Brain microvascular endothelial cell (primary cell): ENCODE measurements around the gene NR2F2.

Experiments used
- DNase-seq: peaks from one replicate; pipeline ENCODE4 v3.0.0-alpha.2; 2020
- H3K27ac ChIP-seq: fragments of 250-450 bp; sonication (Bioruptor Pico); 2 replicates; pipeline ENCODE4 v1.5.1; 2020; ENCODE audit warnings: mild to moderate bottlenecking, moderate library complexity
- H3K27me3 ChIP-seq: fragments of 250-450 bp; sonication (Bioruptor Pico); replicated peaks from 2 replicates; pipeline ENCODE4 v1.5.1; 2020; ENCODE audit warnings: mild to moderate bottlenecking
- H3K36me3 ChIP-seq: fragments of 250-450 bp; sonication (Bioruptor Pico); replicated peaks from 2 replicates; pipeline ENCODE4 v1.5.1; 2020; ENCODE audit warnings: mild to moderate bottlenecking
- H3K4me3 ChIP-seq: 2 replicates; pipeline ENCODE4 v1.5.1; 2011; ENCODE audit warnings: low read depth, mild to moderate bottlenecking, control low read depth, low read length, moderate library complexity
- CTCF ChIP-seq: IDR thresholded peaks from 2 replicates; pipeline ENCODE4 v1.5.1; 2011; ENCODE audit warnings: low read depth, mild to moderate bottlenecking, moderate library complexity, low read length, control low read depth, inconsistent platforms; ENCODE audit errors: missing control alignments
- in situ Hi-C: cut with HindIII; loops from 2 replicates; pipeline ENCODE4 v1.10.0; 2017; ENCODE audit warnings: low sequenced_read_pairs, low pct_ligation_motif_present

The NR2F2 gene

GRCh38 chr15:96328181-96328876 is 2.2 kb upstream of the NR2F2 start:
- TF ChIP-seq CTCF = no peak
- DNase-seq = no peak
- H3K27ac ChIP-seq = peak overlapping the region; percentile 85
- H3K4me3 ChIP-seq = peak overlapping the region; percentile 94
- in situ Hi-C loops = loop anchor here (25.0 kb wide), 2 partner anchors 1041 to 1291 kb away; no protein-coding TSS in a partner anchor
- no peaks in the 10 kb centered on the region for H3K27me3 ChIP-seq
- peaks cover 17% of the 10 kb centered on the region for H3K36me3 ChIP-seq

- H3K36me3 ChIP-seq = peaks cover 22% of the 10 kb centered on the region
- DNase-seq = no peak
- no peak for TF ChIP-seq CTCF
- H3K4me3 ChIP-seq = peak overlapping the region; percentile 94
- no peaks in the 10 kb centered on the region for H3K27me3 ChIP-seq
- in situ Hi-C loops = loop anchor here (25.0 kb wide), 2 partner anchors 1042 to 1292 kb away; no protein-coding TSS in a partner anchor
- peak overlapping the region; percentile 85 for H3K27ac ChIP-seq
Observed at GRCh38 chr15:96328877-96329195, 1.7 kb upstream of the NR2F2 start.

- peak overlapping the region; percentile 85 for H3K27ac ChIP-seq
- H3K36me3 ChIP-seq = peaks cover 29% of the 10 kb centered on the region
- peak; percentile 34 for DNase-seq
- H3K27me3 ChIP-seq = no peaks in the 10 kb centered on the region
- TF ChIP-seq CTCF = no peak
- H3K4me3 ChIP-seq = peak overlapping the region; percentile 94
- in situ Hi-C loops = loop anchor here (25.0 kb wide), 2 partner anchors 1042 to 1292 kb away; no protein-coding TSS in a partner anchor
Observed at GRCh38 chr15:96329403-96329981, 1.0 kb upstream of the NR2F2 start.

- peaks cover 34% of the 10 kb centered on the region for H3K36me3 ChIP-seq
- peak; percentile 72 for DNase-seq
- peak overlapping the region; percentile 94 for H3K4me3 ChIP-seq
- in situ Hi-C loops = loop anchor here (25.0 kb wide), 2 partner anchors 1043 to 1293 kb away; no protein-coding TSS in a partner anchor
- H3K27me3 ChIP-seq = no peaks in the 10 kb centered on the region
- TF ChIP-seq CTCF = no peak
- H3K27ac ChIP-seq = peak overlapping the region; percentile 85
Observed at GRCh38 chr15:96330064-96330449, 443 bp upstream of the NR2F2 start.

GRCh38 chr15:96331144-96331944 is 844 bp downstream of the NR2F2 start:
- Histone ChIP-seq H3K4me3 (peak overlapping the region; percentile 79), H3K27ac (peak overlapping the region; percentile 92), H3K27me3 (no peaks in the 10 kb centered on the region), H3K36me3 (peaks cover 47% of the 10 kb centered on the region)
- peak; percentile 34 for DNase-seq
- in situ Hi-C loops = loop anchor here (25.0 kb wide), 2 partner anchors 1044 to 1294 kb away; no protein-coding TSS in a partner anchor
- TF ChIP-seq CTCF = no peak
